A549 (cell line): ENCODE measurements around the gene PARD3B. TPM values are rescaled to one million over a fixed set of nuclear protein-coding genes. Genes with fewer than 3 reads are reported as not detected.

Experiments
- ATAC-seq, 2 experiments: fragments of 200-7000 bp in 1 of 2; fragments of >200 bp in 1 of 2; cut with Nextera tagmentation in 1 of 2; cut with Tn5 transposase in 1 of 2; 3 replicates each; pipeline versions ENCODE4 v1.8.0 to v1.9.1; 2018 to 2020; ENCODE audit warnings: mild to moderate bottlenecking in 1 of 2, moderate library complexity in 1 of 2
- CTCF ChIA-PET: fragments of 300-600 bp; sonication (Branson Sonifier 250); formaldehyde crosslinking; extraction: SDS; loops from one replicate; lab custom pipeline; 2021; ENCODE audit warnings: antibody characterized with exemption, inconsistent platforms; lab: Yijun Ruan, JAX
- POLR2A ChIA-PET: fragments of 350-600 bp; formaldehyde crosslinking; extraction: SDS; loops from one replicate; lab custom pipeline; 2021; ENCODE audit warnings: antibody characterized with exemption, inconsistent platforms; lab: Yijun Ruan, JAX
- DNase-seq, 2 experiments: peaks; one replicate each; pipeline versions ENCODE4 v3.0.0 to v3.0.0-alpha.2; 2011 to 2016; ENCODE audit warnings: low read depth in 1 of 2, low spot score in 1 of 2
- FAIRE-seq: peaks from 2 replicates; lab custom pipeline; 2011; peaks lifted over from hg19 to GRCh38; lab: Jason Lieb, UNC
- H3K27ac ChIP-seq, 2 experiments: fragments of >200 bp; sonication (Bioruptor Twin); formaldehyde crosslinking; 3 replicates each; pipeline ENCODE4 v1.5.1; 2016 to 2017
- H3K4me1 ChIP-seq: fragments of >200 bp; sonication (Bioruptor Twin); formaldehyde crosslinking; 3 replicates; pipeline ENCODE4 v1.6.1; 2016
- H3K4me2 ChIP-seq: fragments of >200 bp; sonication (Bioruptor Twin); formaldehyde crosslinking; 3 replicates; pipeline ENCODE4 v1.6.1; 2016
- H3K4me3 ChIP-seq: fragments of >200 bp; sonication (Bioruptor Twin); formaldehyde crosslinking; 3 replicates; pipeline ENCODE4 v1.5.1; 2016
- H3K9me3 ChIP-seq: fragments of >200 bp; sonication (Bioruptor Twin); formaldehyde crosslinking; 3 replicates; pipeline ENCODE4 v1.6.1; 2016
- CBX8 ChIP-seq: fragments of 200-600 bp; sonication (generic); IDR thresholded peaks from 2 replicates; pipeline ENCODE4 v1.6.1; 2016
- CHD4 ChIP-seq: fragments of 200-600 bp; sonication (generic); IDR thresholded peaks from 2 replicates; pipeline ENCODE4 v1.6.1; 2016; ENCODE audit warnings: antibody characterized with exemption, mild to moderate bottlenecking, borderline replicate concordance
- EHMT2 ChIP-seq: fragments of 200-600 bp; sonication (generic); IDR thresholded peaks from 2 replicates; pipeline ENCODE4 v1.6.1; 2016; ENCODE audit warnings: antibody characterized with exemption, low read depth, mild to moderate bottlenecking, moderate library complexity
- EP300 ChIP-seq, 2 experiments: fragments of >200 bp; sonication (Bioruptor Twin); formaldehyde crosslinking; IDR thresholded peaks; 2 replicates in 1 of 2; 3 replicates in 1 of 2; pipeline ENCODE4 v1.6.1; 2016 to 2017
- FOSL2 ChIP-seq, 2 experiments: fragments of 450-650 bp in 1 of 2; fragments of >200 bp in 1 of 2; sonication (Bioruptor Twin) in 1 of 2; formaldehyde crosslinking; IDR thresholded peaks; 2 replicates each; pipeline versions ENCODE4 v1.5.0 to v1.6.1; 2016 to 2020; ENCODE audit warnings: mild to moderate bottlenecking in 1 of 2, moderate library complexity in 1 of 2
- FOXS1 ChIP-seq: fragments of 250-450 bp; sonication (Bioruptor Pico); IDR thresholded peaks from 2 replicates; pipeline ENCODE4 v1.5.0; 2020; ENCODE audit warnings: mild to moderate bottlenecking, moderate library complexity
- GATA3 ChIP-seq: IDR thresholded peaks from 2 replicates; pipeline ENCODE4 v1.6.1; 2012; ENCODE audit warnings: borderline replicate concordance
- HOXA7 ChIP-seq: fragments of 250-450 bp; sonication (Bioruptor Pico); IDR thresholded peaks from 2 replicates; pipeline ENCODE4 v1.5.0; 2020; ENCODE audit warnings: mild to moderate bottlenecking, moderate library complexity
- NR3C1 ChIP-seq: fragments of >200 bp; sonication (Bioruptor Twin); formaldehyde crosslinking; IDR thresholded peaks from 3 replicates; pipeline ENCODE4 v1.6.1; 2017
- RNF2 ChIP-seq: fragments of 200-600 bp; sonication (generic); IDR thresholded peaks from 2 replicates; pipeline ENCODE4 v1.6.1; 2016; ENCODE audit warnings: low read depth, mild to moderate bottlenecking, antibody characterized with exemption, moderate library complexity, borderline replicate concordance
- USF2 ChIP-seq: fragments of 450-650 bp; IDR thresholded peaks from 2 replicates; pipeline ENCODE4 v1.6.1; 2014; ENCODE audit warnings: antibody characterized with exemption
- ZC3H11A ChIP-seq: fragments of 450-650 bp; IDR thresholded peaks from 2 replicates; pipeline ENCODE4 v1.6.1; 2014; ENCODE audit warnings: antibody characterized with exemption, mild to moderate bottlenecking
- ZFP36 ChIP-seq: fragments of 450-650 bp; IDR thresholded peaks from 2 replicates; pipeline ENCODE4 v1.6.1; 2014; ENCODE audit warnings: borderline replicate concordance; ENCODE audit not compliant: partially characterized antibody
- WGBS: methylation state at CpG from one replicate; pipeline ENCODE4 v1.1.6; 2017; ENCODE audit errors: missing lambda C conversion rate; 5-methylcytosine and 5-hydroxymethylcytosine counted together
- polyA plus RNA-seq, 4 experiments: library from polyadenylated mRNA; depleted of rRNA in 3 of 4; stranded (reverse); fragments of >200 nt; fragmentation: RNase III in 1 of 4; extraction: RNeasy Plus Mini Kit Qiagen cat#74134 plus additional on column Dnase treatment in 1 of 4; gene quantifications; 2 replicates in 3 of 4; 3 replicates in 1 of 4; pipeline ENCODE4 v1.2.3, GENCODE V29; 2011 to 2017
- TF ChIP-seq, protein P1 (sequence below): fragments of >200 bp; sonication (Bioruptor Twin); formaldehyde crosslinking; IDR thresholded peaks from 3 replicates; pipeline ENCODE4 v1.6.1; 2016
- TF ChIP-seq, protein P2 (sequence below): IDR thresholded peaks from 2 replicates; pipeline ENCODE4 v1.6.1; 2012
- TF ChIP-seq, protein P3 (sequence below): fragments of 200-600 bp; sonication (generic); IDR thresholded peaks from 2 replicates; pipeline ENCODE4 v1.6.1; 2016; ENCODE audit warnings: antibody characterized with exemption, mild to moderate bottlenecking, moderate library complexity

Gene PARD3B
- polyA plus RNA-seq, 2 of the 4 experiments (the other 2 are of a cell fraction): 1.2 to 2.4 TPM

GRCh38 chr2:205358351-205358815, 813.1 kb downstream of the PARD3B start:
- CTCF ChIA-PET: no interaction called here
- no peak overlapping the region; the same call in 2 of the 3 replicates for H3K4me2 ChIP-seq
- FAIRE-seq (no peak), ATAC-seq (no peak), DNase-seq (no peak)
- no peak overlapping the region for H3K27ac ChIP-seq
- TF ChIP-seq CHD4 (no peak), EHMT2 (no peak)
- TF ChIP-seq, protein P1, sequence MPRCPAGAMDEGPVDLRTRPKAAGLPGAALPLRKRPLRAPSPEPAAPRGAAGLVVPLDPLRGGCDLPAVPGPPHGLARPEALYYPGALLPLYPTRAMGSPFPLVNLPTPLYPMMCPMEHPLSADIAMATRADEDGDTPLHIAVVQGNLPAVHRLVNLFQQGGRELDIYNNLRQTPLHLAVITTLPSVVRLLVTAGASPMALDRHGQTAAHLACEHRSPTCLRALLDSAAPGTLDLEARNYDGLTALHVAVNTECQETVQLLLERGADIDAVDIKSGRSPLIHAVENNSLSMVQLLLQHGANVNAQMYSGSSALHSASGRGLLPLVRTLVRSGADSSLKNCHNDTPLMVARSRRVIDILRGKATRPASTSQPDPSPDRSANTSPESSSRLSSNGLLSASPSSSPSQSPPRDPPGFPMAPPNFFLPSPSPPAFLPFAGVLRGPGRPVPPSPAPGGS: no peak
- POLR2A ChIA-PET: no interaction called here
- WGBS: 33% methylated on average over 8 of the region's 8 CpGs
- no peak overlapping the region for H3K4me3 ChIP-seq
- peaks cover 4% of the 10 kb centered on the region; the same call in 1 of the 3 replicates for H3K4me1 ChIP-seq
- H3K9me3 ChIP-seq: no peaks in the 10 kb centered on the region

- TF ChIP-seq CBX8 (no peak), FOXS1 (CRISPR knock-in tag) (no peak), NR3C1 (no peak), ZFP36 (no peak)
- TF ChIP-seq, protein P2, sequence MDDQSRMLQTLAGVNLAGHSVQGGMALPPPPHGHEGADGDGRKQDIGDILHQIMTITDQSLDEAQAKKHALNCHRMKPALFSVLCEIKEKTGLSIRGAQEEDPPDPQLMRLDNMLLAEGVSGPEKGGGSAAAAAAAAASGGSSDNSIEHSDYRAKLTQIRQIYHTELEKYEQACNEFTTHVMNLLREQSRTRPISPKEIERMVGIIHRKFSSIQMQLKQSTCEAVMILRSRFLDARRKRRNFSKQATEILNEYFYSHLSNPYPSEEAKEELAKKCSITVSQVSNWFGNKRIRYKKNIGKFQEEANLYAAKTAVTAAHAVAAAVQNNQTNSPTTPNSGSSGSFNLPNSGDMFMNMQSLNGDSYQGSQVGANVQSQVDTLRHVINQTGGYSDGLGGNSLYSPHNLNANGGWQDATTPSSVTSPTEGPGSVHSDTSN: no peak
- DNase-seq: peak in 1 of 2 experiments; percentile 10
- ChIA-PET CTCF (interaction anchor here (0.6 kb wide), 1 partner anchor 18 kb away, joined by 3 read pairs; no protein-coding TSS in a partner anchor), POLR2A (no interaction called here)
- H3K27ac ChIP-seq: no peak overlapping the region
- no peak overlapping the region for H3K4me3 ChIP-seq
- ATAC-seq: peak; percentile 55 to 62; a peak in 2 of 6 replicates
- FAIRE-seq: no peak
- no peaks in the 10 kb centered on the region for H3K9me3 ChIP-seq
- H3K4me1 ChIP-seq: peaks cover 4% of the 10 kb centered on the region; the same call in 1 of the 3 replicates
- WGBS: 21% methylated on average over 3 of the region's 3 CpGs
- H3K4me2 ChIP-seq: no peak overlapping the region
Measured at GRCh38 chr2:205361272-205361671, 816.0 kb downstream of the PARD3B start.

GRCh38 chr2:205361970-205362369, 816.7 kb downstream of the PARD3B start:
- ATAC-seq (no peak), FAIRE-seq (no peak), DNase-seq (no peak)
- no peak overlapping the region for H3K4me2 ChIP-seq
- H3K9me3 ChIP-seq: no peaks in the 10 kb centered on the region
- no peak overlapping the region for H3K27ac ChIP-seq
- peaks cover 4% of the 10 kb centered on the region; the same call in 1 of the 3 replicates for H3K4me1 ChIP-seq
- H3K4me3 ChIP-seq: no peak overlapping the region
- ChIA-PET POLR2A (no interaction called here), CTCF (interaction anchor here (0.6 kb wide), 1 partner anchor 19 kb away, joined by 3 read pairs; no protein-coding TSS in a partner anchor)
- TF ChIP-seq FOSL2 (IDR thresholded peaks at IDR 0.05) (no peak), FOSL2 (CRISPR knock-in tag; IDR thresholded peaks at IDR 0.05) (no peak), GATA3 (no peak), FOXS1 (CRISPR knock-in tag) (no peak), USF2 (no peak), HOXA7 (CRISPR knock-in tag) (no peak)

- Histone ChIP-seq H3K9me3 (no peaks in the 10 kb centered on the region), H3K4me3 (no peak overlapping the region), H3K27ac (no peak overlapping the region), H3K4me2 (no peak overlapping the region), H3K4me1 (peaks cover 4% of the 10 kb centered on the region; the same call in 1 of the 3 replicates)
- POLR2A ChIA-PET: no interaction called here
- ATAC-seq: no peak
- TF ChIP-seq ZC3H11A: no peak
- TF ChIP-seq EP300 (IDR thresholded peaks at IDR 0.05): no peak
- TF ChIP-seq RNF2: no peak
- TF ChIP-seq, protein P3, sequence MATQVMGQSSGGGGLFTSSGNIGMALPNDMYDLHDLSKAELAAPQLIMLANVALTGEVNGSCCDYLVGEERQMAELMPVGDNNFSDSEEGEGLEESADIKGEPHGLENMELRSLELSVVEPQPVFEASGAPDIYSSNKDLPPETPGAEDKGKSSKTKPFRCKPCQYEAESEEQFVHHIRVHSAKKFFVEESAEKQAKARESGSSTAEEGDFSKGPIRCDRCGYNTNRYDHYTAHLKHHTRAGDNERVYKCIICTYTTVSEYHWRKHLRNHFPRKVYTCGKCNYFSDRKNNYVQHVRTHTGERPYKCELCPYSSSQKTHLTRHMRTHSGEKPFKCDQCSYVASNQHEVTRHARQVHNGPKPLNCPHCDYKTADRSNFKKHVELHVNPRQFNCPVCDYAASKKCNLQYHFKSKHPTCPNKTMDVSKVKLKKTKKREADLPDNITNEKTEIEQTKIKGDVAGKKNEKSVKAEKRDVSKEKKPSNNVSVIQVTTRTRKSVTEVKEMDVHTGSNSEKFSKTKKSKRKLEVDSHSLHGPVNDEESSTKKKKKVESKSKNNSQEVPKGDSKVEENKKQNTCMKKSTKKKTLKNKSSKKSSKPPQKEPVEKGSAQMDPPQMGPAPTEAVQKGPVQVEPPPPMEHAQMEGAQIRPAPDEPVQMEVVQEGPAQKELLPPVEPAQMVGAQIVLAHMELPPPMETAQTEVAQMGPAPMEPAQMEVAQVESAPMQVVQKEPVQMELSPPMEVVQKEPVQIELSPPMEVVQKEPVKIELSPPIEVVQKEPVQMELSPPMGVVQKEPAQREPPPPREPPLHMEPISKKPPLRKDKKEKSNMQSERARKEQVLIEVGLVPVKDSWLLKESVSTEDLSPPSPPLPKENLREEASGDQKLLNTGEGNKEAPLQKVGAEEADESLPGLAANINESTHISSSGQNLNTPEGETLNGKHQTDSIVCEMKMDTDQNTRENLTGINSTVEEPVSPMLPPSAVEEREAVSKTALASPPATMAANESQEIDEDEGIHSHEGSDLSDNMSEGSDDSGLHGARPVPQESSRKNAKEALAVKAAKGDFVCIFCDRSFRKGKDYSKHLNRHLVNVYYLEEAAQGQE: no peak
- no peak for FAIRE-seq
- CTCF ChIA-PET: interaction anchor here (0.6 to 0.7 kb wide), 2 partner anchors 21 to 391 kb away, joined by 3 read pairs; no protein-coding TSS in a partner anchor
- peak in 1 of 2 experiments; percentile 7 for DNase-seq
- 49% methylated on average over 3 of the region's 3 CpGs for WGBS
Measured at GRCh38 chr2:205364261-205364660, 819.0 kb downstream of the PARD3B start.
